Activated CD8-positive, alpha-beta memory T cell treated with anti-CD3 and anti-CD28 coated beads for 4 hours (primary cell): Measurements from ENCODE around the gene TXLNB.
"Not testable (repeated sequence)": the region's sequence is repeated elsewhere in the genome, so short reads cannot be mapped to it uniquely, and the experiment has no call there.

ENCODE experiments used
- DNase-seq, 2 donors: peaks; one replicate each; pipeline ENCODE4 v3.0.0-alpha.2; 2020; ENCODE audit warnings: low read depth in 2 of 2

Gene TXLNB

GRCh38 chr6:139311831-139312230, 20.0 kb upstream of the TXLNB start:
- DNase-seq, result no peak

DNA sequence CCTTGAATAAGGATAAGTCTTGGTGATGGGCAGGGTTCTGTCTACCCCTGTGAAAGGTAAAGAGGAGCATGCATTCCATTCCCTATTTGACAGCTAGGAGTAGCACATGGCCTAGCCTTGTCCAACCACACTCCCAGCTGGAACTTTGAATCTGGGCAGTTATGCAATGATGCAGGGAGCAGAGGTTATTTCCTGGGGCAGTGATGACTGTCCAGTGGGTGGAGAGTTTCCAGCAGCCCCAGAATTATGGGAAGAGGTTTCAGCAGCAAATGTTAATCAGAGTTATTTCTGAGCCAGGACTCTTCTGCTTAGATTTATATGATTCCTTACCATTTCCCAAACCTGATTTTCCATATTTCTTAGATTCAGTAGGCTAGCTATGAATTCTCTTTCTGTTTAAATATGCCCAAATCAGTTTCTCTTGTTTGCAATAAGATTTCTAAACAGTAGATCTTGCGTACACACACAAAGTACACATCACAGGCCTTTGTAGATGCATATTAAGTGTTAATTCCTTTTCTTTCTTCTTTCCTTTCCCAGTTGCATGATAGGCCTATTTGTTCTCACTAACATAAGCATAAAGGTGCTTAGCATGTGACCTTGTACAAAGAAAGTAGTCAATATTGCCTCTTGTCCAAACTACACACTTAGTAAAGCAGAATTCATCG, 17.3 kb upstream of the TXLNB start:
- DNase-seq, result no peak

GRCh38 chr6:139308286-139308916, 16.6 kb upstream of the TXLNB start:
- no peak for DNase-seq

GRCh38 chr6:139306291-139306981, 14.6 kb upstream of the TXLNB start:
- DNase-seq, result no peak

- no peak for DNase-seq
These were observed 11.4 kb upstream of the TXLNB start for GRCh38 chr6:139303185-139303584.

DNA sequence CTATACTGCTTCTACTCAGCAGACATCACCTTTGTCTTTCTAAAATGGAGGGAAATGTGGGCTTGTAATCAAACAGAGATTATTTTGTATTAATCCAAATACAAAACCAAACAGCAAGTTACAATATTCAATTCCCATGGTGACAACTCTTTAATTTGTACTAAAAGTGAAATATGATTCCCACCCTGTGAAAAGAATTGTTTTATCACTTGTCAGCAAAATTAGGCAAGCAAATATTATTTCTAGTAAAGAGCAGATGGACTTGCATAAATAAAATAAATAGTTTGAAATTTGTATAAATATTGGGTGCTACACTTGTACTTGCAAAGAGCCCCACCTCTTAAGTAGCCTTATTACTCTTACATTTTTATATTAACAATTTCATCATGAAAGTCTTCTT, 6.1 kb upstream of the TXLNB start:
- DNase-seq, result no peak

GRCh38 chr6:139296927-139297326, 5.1 kb upstream of the TXLNB start:
- no peak for DNase-seq

DNA sequence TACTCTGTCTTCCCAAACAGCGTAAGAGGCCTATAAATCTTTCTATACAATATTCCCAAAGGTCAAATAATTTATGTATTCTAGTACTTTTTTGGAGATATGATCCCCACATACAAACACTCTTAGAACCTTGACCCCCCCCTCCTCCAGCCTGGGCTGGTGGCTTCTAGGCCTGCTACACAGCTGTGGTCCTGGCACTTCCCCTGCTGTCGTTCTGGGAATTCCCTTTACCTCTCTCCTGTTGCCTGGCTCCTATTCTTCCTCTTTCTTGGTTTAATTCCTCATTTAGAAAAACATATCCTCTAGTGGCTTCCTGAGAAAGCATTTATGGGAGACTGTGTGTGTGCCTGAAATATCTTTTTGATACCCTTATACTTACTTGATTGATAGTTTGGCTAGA, 4.1 kb upstream of the TXLNB start:
- DNase-seq, result no peak

DNA sequence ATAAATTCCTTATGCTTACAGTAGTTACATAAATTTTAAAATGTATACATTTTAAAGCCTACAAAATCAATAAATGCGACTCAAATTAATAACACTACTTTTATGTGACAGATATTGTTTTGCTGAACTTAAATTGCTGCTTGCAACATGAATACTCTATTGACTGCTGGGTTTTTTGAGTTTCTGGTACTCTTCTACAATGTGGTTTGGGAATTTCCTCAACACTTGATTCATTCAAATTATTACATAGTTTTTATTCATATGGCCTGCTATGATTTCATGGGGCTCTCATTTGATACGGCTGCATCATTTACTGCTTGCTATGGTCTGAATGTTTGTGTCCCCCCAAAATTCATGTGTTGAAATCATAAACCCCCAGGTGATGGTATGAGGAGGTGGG, 2.3 kb upstream of the TXLNB start:
- DNase-seq, result no peak

GRCh38 chr6:139293230-139293629, 1.4 kb upstream of the TXLNB start:
- DNase-seq, result not testable (repeated sequence)

DNA sequence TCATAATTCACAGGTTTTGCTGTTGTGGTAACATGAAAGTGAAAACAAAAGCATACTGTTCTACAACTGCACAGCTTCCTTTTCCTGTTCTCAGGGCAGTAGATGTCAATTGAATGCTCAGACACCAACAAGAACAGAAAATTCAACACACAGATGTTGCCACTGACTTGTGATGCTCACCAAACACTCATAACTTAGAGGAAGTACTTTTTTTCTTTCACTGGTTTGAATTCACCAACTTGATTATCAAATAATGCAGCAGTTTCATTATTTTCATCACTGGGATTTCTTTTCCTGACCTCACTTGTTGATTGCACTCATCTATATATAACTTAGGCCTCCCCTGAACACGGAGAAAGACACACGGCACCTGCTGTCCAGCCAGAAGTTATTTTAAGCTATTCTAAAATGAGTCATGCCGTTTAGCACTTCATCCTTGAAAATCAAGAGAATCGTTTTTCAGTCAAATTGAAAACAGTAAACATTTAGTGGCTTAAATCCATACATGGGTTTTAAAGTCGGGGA, 949 bp downstream of the TXLNB start:
- DNase-seq, result no peak

- no peak for DNase-seq
These were observed 2.6 kb downstream of the TXLNB start for GRCh38 chr6:139289233-139289632.

DNA sequence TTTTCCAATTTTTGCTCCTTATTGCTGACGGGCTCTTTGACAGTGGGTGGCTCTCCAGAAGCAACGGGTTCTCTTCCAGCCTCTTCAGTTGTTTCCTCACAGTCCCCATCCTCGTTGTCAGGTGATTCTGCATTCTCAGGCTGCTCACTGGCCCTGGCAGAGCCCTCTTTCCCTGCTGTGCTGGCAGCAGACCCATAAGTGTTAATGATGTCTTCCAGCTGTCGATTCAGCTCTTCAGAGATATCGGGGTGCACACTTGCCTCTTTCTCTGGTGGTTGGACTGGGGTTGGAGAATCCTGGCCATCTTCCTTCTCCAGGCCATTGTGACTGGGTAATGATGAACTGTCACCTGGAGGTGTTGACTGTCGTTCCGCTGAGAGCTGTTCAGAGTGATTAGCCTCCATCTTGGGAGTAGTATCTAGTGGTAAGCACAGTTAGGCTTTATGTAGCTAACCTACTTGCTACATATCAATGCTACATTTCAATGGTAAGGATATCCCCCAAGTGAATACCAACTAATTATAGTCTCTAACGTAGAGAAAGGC, 3.2 kb downstream of the TXLNB start:
- no peak for DNase-seq

GRCh38 chr6:139287868-139288267, 3.9 kb downstream of the TXLNB start:
- no peak for DNase-seq

GRCh38 chr6:139286438-139286837, 5.4 kb downstream of the TXLNB start:
- not testable (repeated sequence) for DNase-seq

DNA sequence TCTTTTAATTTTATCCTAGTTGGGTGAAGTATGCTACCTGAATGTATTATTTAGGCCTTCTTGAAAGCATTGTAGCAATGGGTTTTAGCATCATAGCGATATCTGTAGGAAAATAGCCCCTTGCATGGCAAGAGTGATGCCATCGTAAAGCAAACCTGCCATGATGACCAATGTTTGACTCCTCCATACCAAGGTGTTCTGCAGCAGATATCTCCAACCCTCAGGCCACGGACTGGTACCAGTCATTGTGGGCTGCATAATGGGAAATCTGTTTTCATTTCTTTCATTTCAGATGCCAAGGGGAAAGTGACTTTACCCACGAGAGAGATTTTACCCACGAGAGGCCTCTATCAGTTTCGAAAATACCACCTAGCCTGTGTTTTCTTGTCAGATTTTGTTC, 6.2 kb downstream of the TXLNB start:
- DNase-seq, result no peak

GRCh38 chr6:139284789-139285188, 7.0 kb downstream of the TXLNB start:
- no peak for DNase-seq

GRCh38 chr6:139282684-139283083, 9.1 kb downstream of the TXLNB start:
- no peak for DNase-seq

DNA sequence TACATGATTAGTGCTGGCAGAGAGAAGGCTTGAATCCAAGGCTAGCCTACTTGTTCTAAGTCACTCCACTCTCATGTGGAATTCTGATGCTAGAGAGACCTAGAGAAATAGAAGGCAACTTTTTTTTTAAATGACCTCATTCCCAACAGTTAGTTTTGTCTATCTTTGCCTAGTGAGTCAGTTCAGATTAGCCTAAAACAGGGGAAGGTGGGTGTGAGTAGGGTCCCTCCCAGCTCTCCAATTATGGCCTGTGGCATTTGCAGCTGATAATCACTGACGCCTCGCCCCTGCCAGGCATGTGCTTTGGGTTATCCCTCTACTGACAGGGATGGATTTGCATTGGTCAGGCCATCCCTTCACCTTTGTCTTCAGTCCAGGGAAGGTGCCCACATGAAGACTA, 13.6 kb downstream of the TXLNB start:
- no peak for DNase-seq

DNA sequence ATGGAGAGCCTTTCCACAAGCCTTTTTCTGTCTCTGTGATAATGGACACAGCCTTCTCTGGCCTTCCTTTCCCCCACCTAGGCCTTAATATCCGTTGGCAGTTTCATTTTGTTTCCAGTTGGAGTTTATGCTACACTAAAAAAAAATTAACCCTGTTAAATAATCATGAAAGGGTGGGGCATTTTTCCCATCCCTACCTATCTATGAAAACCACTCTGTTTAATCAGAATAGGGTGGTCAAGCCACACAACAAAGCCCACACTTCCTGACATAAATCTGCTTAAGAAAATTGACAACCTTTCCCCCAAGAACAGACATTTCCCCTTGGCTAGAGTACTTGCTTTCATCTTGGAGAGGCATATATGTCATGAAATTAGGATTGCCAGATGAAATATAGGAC, 14.2 kb downstream of the TXLNB start:
- DNase-seq, result no peak

DNA sequence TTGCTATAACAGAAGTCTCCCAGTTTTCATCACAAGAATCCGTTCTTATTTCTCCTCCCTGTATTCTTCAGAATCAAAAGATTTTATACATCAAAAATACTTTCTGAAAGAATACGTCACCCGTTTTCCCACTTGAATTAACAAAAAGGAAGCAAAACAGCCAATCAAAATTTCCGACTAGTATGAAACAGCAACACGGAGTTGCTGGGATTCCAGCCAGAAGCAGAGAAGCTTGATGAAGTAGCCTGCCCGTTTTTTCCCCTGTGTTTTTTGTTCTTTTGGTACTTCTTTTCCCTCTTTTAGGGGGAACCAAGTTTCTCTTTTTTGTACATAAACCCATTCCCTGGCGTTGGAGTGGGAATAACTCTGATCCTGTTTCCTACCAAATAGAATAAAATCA, 14.6 kb downstream of the TXLNB start:
- no peak for DNase-seq

- DNase-seq, result no peak
These were observed 16.3 kb downstream of the TXLNB start for GRCh38 chr6:139275279-139276055.
